Heart right ventricle (tissue), 16 donors: Measurements from ENCODE around the gene GUCA2B. TPM values are rescaled to one million over a fixed set of nuclear protein-coding genes. Genes with fewer than 3 reads are reported as not detected.

ENCODE experiments used
- ATAC-seq, 8 donors: fragments of 200-7000 bp; cut with Tn5 transposase; one replicate each; pipeline ENCODE4 v1.9.1; 2020; ENCODE audit warnings: mild to moderate bottlenecking in 8 of 8, moderate library complexity in 8 of 8, moderate number of reproducible peaks in 1 of 8
- DNase-seq, 2 donors: peaks; one replicate each; pipeline ENCODE4 v3.0.0-alpha.2; 2020
- H3K27ac ChIP-seq, 10 donors: fragments of 200-600 bp; sonication (generic) in 2 of 10; one replicate each; pipeline versions ENCODE4 v1.5.0 to v1.8.0; 2020 to 2022; ENCODE audit warnings: mild to moderate bottlenecking in 3 of 10
- H3K27me3 ChIP-seq, 7 donors: fragments of 200-600 bp; one replicate each; pipeline ENCODE4 v1.8.0; 2021 to 2022; ENCODE audit warnings: mild to moderate bottlenecking in 2 of 7
- H3K36me3 ChIP-seq, 9 donors: fragments of 200-600 bp; sonication (generic) in 1 of 9; one replicate each; pipeline versions ENCODE4 v1.5.0 to v1.8.0; 2020 to 2022; ENCODE audit warnings: mild to moderate bottlenecking in 2 of 9
- H3K4me1 ChIP-seq, 9 donors: fragments of 200-600 bp; sonication (generic) in 1 of 9; one replicate each; pipeline versions ENCODE4 v1.5.0 to v1.8.0; 2020 to 2022; ENCODE audit warnings: mild to moderate bottlenecking in 4 of 9
- H3K4me3 ChIP-seq, 10 donors: fragments of 200-600 bp; sonication (generic) in 2 of 10; one replicate each; pipeline versions ENCODE4 v1.5.0 to v1.8.0; 2020 to 2022; ENCODE audit warnings: mild to moderate bottlenecking in 7 of 10, moderate library complexity in 2 of 10
- H3K9me3 ChIP-seq, 11 donors: fragments of 200-600 bp in 10 of 11; sonication (generic) in 2 of 11; one replicate each; pipeline versions ENCODE4 v1.5.0 to v1.8.0; 2013 to 2022; ENCODE audit warnings: mild to moderate bottlenecking in 2 of 11, control low read depth in 1 of 11, moderate library complexity in 1 of 11
- WGBS, 2 donors: extraction: QIAGEN DNeasy Blood & Tissue Kit; methylation state at CpG; one replicate each; pipeline ENCODE4 v1.1.7; 2013; ENCODE audit warnings: inconsistent platforms in 1 of 2; 5-methylcytosine and 5-hydroxymethylcytosine counted together
- intact Hi-C, 10 donors: fragments of 100-400 bp; cut with DNase I; formaldehyde crosslinking; loops; one replicate each; pipeline versions ENCODE4 v1.11.1 to v1.14.2; 2022
- long read RNA-seq, 3 donors: library from polyadenylated mRNA; unstranded; transcript quantifications; one replicate each; pipeline ENCODE4 v2.0.0, GENCODE V29; 2020 to 2021
- polyA plus RNA-seq, 2 donors: library from polyadenylated mRNA; stranded (reverse); fragments of 200-250 nt; gene quantifications; one replicate each; pipeline ENCODE4 v1.2.3, GENCODE V29; 2013
- total RNA-seq, 10 donors: library from RNA; stranded (reverse); fragmentation: NEBNext Ultra II Directional in 3 of 10; extraction: Animal tissue kit (Norgen Biotek cat#: 25700) in 3 of 10; gene quantifications; one replicate each; pipeline versions ENCODE4 v1.2.1 to v1.2.4, GENCODE V29; 2021 to 2023
- TF ChIP-seq, protein P1 (sequence below), 9 donors: fragments of 200-600 bp; sonication (generic) in 2 of 9; IDR thresholded peaks; one replicate each; pipeline versions ENCODE4 v1.5.0 to v1.8.0; 2021 to 2022; ENCODE audit warnings: antibody characterized with exemption in 9 of 9, mild to moderate bottlenecking in 5 of 9, moderate library complexity in 1 of 9
- donor health status: Arrhythmogenic right ventricular cardiomyopathy.
- donor health status: ischemic (EF 13 %, LVEDD 7.1; RV severe dilation, severe dysfunction).
- donor health status: healthy with polysubstance abuse.
- donor health status: DM: no; HTN: yes; CAD: no.
- donor health status: DM: no; HTN: no; CAD: no.
- donor health status: ischemic (EF 25% LVEDD 6.9; RV normal size, moderate dysfunction).
- donor health status: ischemic (EF 25% LVEDD 5.7; RV mildly dilated, moderate dysfunction).
- donor health status: healthy.
- donor health status: DM: yes; HTN: yes; CAD: no.
- donor health status: Ischemic cardiomyopathy.
- donor health status: ischemic (EF 35%, LVEDD 5.7; RV mildly dilated, moderate dysfunction).
- donor health status: nonischemic (EF 11% LVEDD 7.7; RV severe dilation, severe dysfunction).
- donor health status: DM: yes; HTN: yes; CAD: no.
- donor health status: PGD.
- donor health status: ischemic (EF 29% LVEDD 5.4; RV normal size, mild dysfunction).
- donor health status: nonischemic (EF 23%, LVEDD 6.1; RV moderate dilation, normal function).

The GUCA2B gene
- total RNA-seq = under 1 TPM in 1 of 10 donors, not detected in 9; 0.44 TPM
- polyA plus RNA-seq = not detected
- long read RNA-seq, donor 1 = 0 reads
- long read RNA-seq, donor 2 = 0 reads
- long read RNA-seq, donor 3 = 0 reads

DNA sequence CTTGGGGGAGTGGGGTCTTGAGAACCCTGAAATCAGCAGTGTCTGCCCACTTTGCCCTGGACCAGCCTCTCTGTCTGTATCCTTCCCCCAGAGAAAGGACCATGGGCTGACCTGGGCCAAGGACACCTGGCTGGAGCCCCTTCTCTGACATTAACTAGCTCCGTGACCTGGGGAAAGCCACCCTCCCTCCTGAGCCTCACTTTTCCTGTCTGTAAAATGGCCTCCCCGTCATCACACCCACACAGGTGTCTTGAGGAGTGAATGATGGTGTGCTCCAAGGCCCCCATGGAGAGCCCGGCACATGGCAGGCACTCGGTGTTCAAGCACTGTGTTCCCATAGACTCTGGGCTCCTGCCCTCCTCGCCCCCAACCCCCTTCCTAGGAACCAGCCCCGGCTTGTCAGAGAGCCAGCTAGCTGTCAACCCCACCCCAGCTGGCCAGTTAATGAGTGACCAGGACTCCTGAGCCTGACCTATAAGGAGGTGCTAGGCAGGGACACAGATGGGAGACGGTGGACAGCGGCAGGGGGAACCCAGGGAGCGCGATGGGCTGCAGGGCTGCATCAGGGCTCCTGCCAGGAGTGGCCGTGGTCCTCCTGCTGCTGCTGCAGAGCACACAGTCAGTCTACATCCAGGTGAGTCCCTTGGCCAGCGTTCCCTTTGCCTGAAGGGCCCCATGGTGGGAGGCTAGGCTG lies at the start of gene GUCA2B:
GUCA2B (plus strand) TSS at position 504 of the 694 bp plus-strand sequence; CDS start at position 545, 41 bp downstream.
- no peak within 1 kb of the TSS for H3K4me3 ChIP-seq
- peak in 1 of 8 donors; percentile 9 for ATAC-seq
- intact Hi-C loops = loop anchor here in 2 of 10 donors (10.0 kb wide), 2 partner anchors 592 to 602 kb away; partner anchors contain the start of gene CLDN19 (in 1 of the 2)

DNA sequence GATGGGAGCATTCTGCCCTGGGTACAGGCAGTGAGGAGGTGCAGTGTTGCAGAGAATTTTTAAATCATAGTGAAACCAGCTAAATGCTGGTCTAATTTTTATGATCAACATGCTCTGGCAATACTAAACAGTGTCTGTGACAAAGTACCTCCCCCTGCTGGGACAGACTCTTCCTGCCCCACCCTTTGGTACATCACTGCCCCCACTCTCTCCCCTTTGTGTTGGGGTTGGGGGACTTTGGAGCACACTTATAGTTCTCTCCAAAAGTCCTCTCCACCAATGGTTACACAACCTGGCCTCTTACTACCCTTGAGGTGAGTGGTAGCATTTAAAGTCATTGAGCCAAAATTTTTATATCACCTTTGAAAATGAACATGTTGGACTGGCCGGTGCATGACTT lies 48.2 kb upstream of the GUCA2B start:
- no peak for DNase-seq
- 84% methylated on average over 1 of the region's 1 CpG for WGBS, 2 donors
- no peaks in the 10 kb centered on the region for H3K27me3 ChIP-seq
- no peak overlapping the region for H3K27ac ChIP-seq
- H3K36me3 ChIP-seq = no peaks in the 10 kb centered on the region
- intact Hi-C loops = no loop called here
- H3K4me1 ChIP-seq = peaks cover 0 to 6% (median 0%) of the 10 kb centered on the region in 9 donors
- TF ChIP-seq, protein P1, sequence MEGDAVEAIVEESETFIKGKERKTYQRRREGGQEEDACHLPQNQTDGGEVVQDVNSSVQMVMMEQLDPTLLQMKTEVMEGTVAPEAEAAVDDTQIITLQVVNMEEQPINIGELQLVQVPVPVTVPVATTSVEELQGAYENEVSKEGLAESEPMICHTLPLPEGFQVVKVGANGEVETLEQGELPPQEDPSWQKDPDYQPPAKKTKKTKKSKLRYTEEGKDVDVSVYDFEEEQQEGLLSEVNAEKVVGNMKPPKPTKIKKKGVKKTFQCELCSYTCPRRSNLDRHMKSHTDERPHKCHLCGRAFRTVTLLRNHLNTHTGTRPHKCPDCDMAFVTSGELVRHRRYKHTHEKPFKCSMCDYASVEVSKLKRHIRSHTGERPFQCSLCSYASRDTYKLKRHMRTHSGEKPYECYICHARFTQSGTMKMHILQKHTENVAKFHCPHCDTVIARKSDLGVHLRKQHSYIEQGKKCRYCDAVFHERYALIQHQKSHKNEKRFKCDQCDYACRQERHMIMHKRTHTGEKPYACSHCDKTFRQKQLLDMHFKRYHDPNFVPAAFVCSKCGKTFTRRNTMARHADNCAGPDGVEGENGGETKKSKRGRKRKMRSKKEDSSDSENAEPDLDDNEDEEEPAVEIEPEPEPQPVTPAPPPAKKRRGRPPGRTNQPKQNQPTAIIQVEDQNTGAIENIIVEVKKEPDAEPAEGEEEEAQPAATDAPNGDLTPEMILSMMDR (IDR thresholded peaks at IDR 0.05) = no peak
- no peak for ATAC-seq
- H3K9me3 ChIP-seq = peaks cover 0 to 6% (median 0%) of the 10 kb centered on the region in 11 donors
- H3K4me3 ChIP-seq = no peak overlapping the region

More for the DNA sequence above, at the start of gene GUCA2B:
- peak within 1 kb of the TSS in 2 of 10 donors; percentile 5 to 26 for H3K27ac ChIP-seq
- TF ChIP-seq, protein P1 (IDR thresholded peaks at IDR 0.05) = no peak
- 84 to 87% methylated on average over 12 of the region's 12 CpGs for WGBS, 2 donors
- H3K9me3 ChIP-seq = no peaks in the 10 kb centered on the region
- no peaks in the 10 kb centered on the region for H3K36me3 ChIP-seq
- H3K27me3 ChIP-seq = no peaks in the 10 kb centered on the region
- peaks cover 0 to 10% (median 0%) of the 10 kb centered on the region in 9 donors for H3K4me1 ChIP-seq
- no peak for DNase-seq

- H3K36me3 ChIP-seq = no peaks in the 10 kb centered on the region
- no peaks in the 10 kb centered on the region for H3K9me3 ChIP-seq
- intact Hi-C loops = no loop called here
- TF ChIP-seq, protein P1 (IDR thresholded peaks at IDR 0.05) = no peak
- ATAC-seq (no peak), DNase-seq (no peak)
- no peaks in the 10 kb centered on the region for H3K27me3 ChIP-seq
- H3K4me1 ChIP-seq = no peaks in the 10 kb centered on the region
- 85 to 89% methylated on average over 7 of the region's 7 CpGs for WGBS, 2 donors
- no peak overlapping the region for H3K27ac ChIP-seq
- no peak overlapping the region for H3K4me3 ChIP-seq
Measured at GRCh38 chr1:42108309-42108708, 44.9 kb upstream of the GUCA2B start.

GRCh38 chr1:42109600-42109999 lies 43.6 kb upstream of the GUCA2B start:
- Histone ChIP-seq H3K4me3 (no peak overlapping the region), H3K27me3 (no peaks in the 10 kb centered on the region), H3K9me3 (no peaks in the 10 kb centered on the region), H3K36me3 (no peaks in the 10 kb centered on the region), H3K4me1 (no peaks in the 10 kb centered on the region), H3K27ac (no peak overlapping the region)
- ATAC-seq = no peak
- TF ChIP-seq, protein P1 (IDR thresholded peaks at IDR 0.05) = no peak
- intact Hi-C loops = no loop called here
- WGBS, 2 donors = 82 to 88% methylated on average over 3 of the region's 3 CpGs
- DNase-seq = no peak
